ENCODE measurements around the gene BIN1. TPM values are rescaled to one million over a fixed set of nuclear protein-coding genes. Genes with fewer than 3 reads are reported as not detected.

The BIN1 gene
- polyA plus RNA-seq, 1 of the 3 experiments (the other 2 are of a cell fraction) = 40.3 TPM

GRCh38 chr2:127107622-127107999 lies 657 bp upstream of the BIN1 start:
- peak overlapping the region; percentile 70; the same call in 1 of the 2 replicates for H3K9ac ChIP-seq
- 34% methylated on average over 17 of the region's 17 CpGs for WGBS (ENCODE audit: low lambda C conversion rate)

GRCh38 chr2:127106457-127106990 lies 430 bp downstream of the BIN1 start:
- Histone ChIP-seq H4K20me1 (ENCODE audit: insufficient read depth) (no peaks in the 10 kb centered on the region), H3K9me3 (no peaks in the 10 kb centered on the region), H3F3A (replicated peaks; ENCODE audit: insufficient read depth) (peaks cover 16% of the 10 kb centered on the region), H3K36me3 (replicated peaks in 1 of 2; ENCODE audit: control insufficient read depth in 1 of 2, insufficient read depth in 2 of 2, low read length in 1 of 2) (no peaks in the 10 kb centered on the region), H3K4me1 (ENCODE audit: control insufficient read depth in 1 of 2, insufficient read depth in 2 of 2, low read depth in 1 of 2, low read length in 1 of 2) (peaks cover 17 to 45% of the 10 kb centered on the region in 2 experiments), H2AFZ (ENCODE audit: low read depth) (peak overlapping the region; percentile 93), H3K9ac (peak overlapping the region; percentile 70), H3K4me3 (ENCODE audit: low read depth in 2 of 2, low read length in 1 of 2) (peak overlapping the region; percentile 76 to 87), H3K27me3 (ENCODE audit: insufficient read depth) (no peaks in the 10 kb centered on the region), H3K4me2 (peak overlapping the region; percentile 98), H3K27ac (ENCODE audit: low read depth in 2 of 2, low read length in 1 of 2) (peak overlapping the region; percentile 60 to 90; a peak in 3 of 4 replicates), H3K9me2 (no peaks in the 10 kb centered on the region), H3K79me2 (ENCODE audit: insufficient read depth) (peaks cover 48% of the 10 kb centered on the region)
- POLR2A ChIA-PET = interaction anchor here (1.3 to 2.3 kb wide), 5 partner anchors 10 to 34 kb away, joined by 3 to 10 read pairs (median 5); no protein-coding TSS in a partner anchor
- peak; percentile 75 for DNase-seq
- WGBS (ENCODE audit: low lambda C conversion rate) = 3% methylated on average over 23 of the region's 45 CpGs
- CTCF ChIA-PET = interaction anchor here (0.6 to 2.5 kb wide), 7 partner anchors 12 to 218 kb away, joined by 3 to 13 read pairs (median 6); no protein-coding TSS in a partner anchor
- TF ChIP-seq TAF1 (IDR thresholded peaks at IDR 0.05; ENCODE audit: borderline replicate concordance, low read depth, low read length) = no peak
- no peak for TF ChIP-seq GATA2 (CRISPR knock-in tag; IDR thresholded peaks at IDR 0.05)
- TF ChIP-seq FOSL2 (IDR thresholded peaks at IDR 0.05; ENCODE audit: borderline replicate concordance, low read depth) = no peak
- TF ChIP-seq TCF12 (IDR thresholded peaks at IDR 0.05) = no peak
- TF ChIP-seq EP300 (IDR thresholded peaks at IDR 0.05; ENCODE audit: borderline replicate concordance in 1 of 2, low read depth in 1 of 2, low read length in 1 of 2) = no peak
- no peak for TF ChIP-seq ZBTB33 (IDR thresholded peaks at IDR 0.05; ENCODE audit: borderline replicate concordance, low read depth)

More at GRCh38 chr2:127107622-127107999, 657 bp upstream of the BIN1 start:
- no peaks in the 10 kb centered on the region for H3K9me2 ChIP-seq
- ChIA-PET POLR2A (interaction anchor here (1.3 kb wide), 1 partner anchor 30 kb away, joined by 3 read pairs; no protein-coding TSS in a partner anchor), CTCF (interaction anchor here (0.7 to 2.4 kb wide), 6 partner anchors 20 to 217 kb away, joined by 3 to 10 read pairs (median 4); no protein-coding TSS in a partner anchor)
- H3K4me1 ChIP-seq (ENCODE audit: control insufficient read depth in 1 of 2, insufficient read depth in 2 of 2, low read depth in 1 of 2, low read length in 1 of 2) = peaks cover 17 to 45% of the 10 kb centered on the region in 2 experiments
- no peaks in the 10 kb centered on the region for H4K20me1 ChIP-seq (ENCODE audit: insufficient read depth)
- H3K9me3 ChIP-seq = no peaks in the 10 kb centered on the region
- peak overlapping the region; percentile 93 for H2AFZ ChIP-seq (ENCODE audit: low read depth)
- peak overlapping the region; percentile 76 to 87 for H3K4me3 ChIP-seq (ENCODE audit: low read depth in 2 of 2, low read length in 1 of 2)
- H3F3A ChIP-seq (replicated peaks; ENCODE audit: insufficient read depth) = peaks cover 16% of the 10 kb centered on the region
- H3K79me2 ChIP-seq (ENCODE audit: insufficient read depth) = peaks cover 40% of the 10 kb centered on the region
- H3K36me3 ChIP-seq (replicated peaks in 1 of 2; ENCODE audit: control insufficient read depth in 1 of 2, insufficient read depth in 2 of 2, low read length in 1 of 2) = no peaks in the 10 kb centered on the region
- peak overlapping the region; percentile 98 for H3K4me2 ChIP-seq
- DNase-seq = no peak
- peak overlapping the region; percentile 60 to 90 for H3K27ac ChIP-seq (ENCODE audit: low read depth in 2 of 2, low read length in 1 of 2)
- no peaks in the 10 kb centered on the region; the same call in 1 of the 2 replicates for H3K27me3 ChIP-seq (ENCODE audit: insufficient read depth)
- no peak for TF ChIP-seq MEF2A (IDR thresholded peaks at IDR 0.05; ENCODE audit: borderline replicate concordance, low read depth)
- TF ChIP-seq ZBTB33 (IDR thresholded peaks at IDR 0.05; ENCODE audit: borderline replicate concordance, low read depth) = no peak
- no peak for TF ChIP-seq RCOR1 (IDR thresholded peaks at IDR 0.05; ENCODE audit: low read length)
- TF ChIP-seq CTCF (IDR thresholded peaks at IDR 0.05) = peak; percentile 31; the same call in 1 of the 2 replicates
